Anterior cingulate cortex (tissue), 58 donors: ENCODE measurements around the gene MPDZ.

Experiments
- DNase-seq, 58 donors: peaks; one replicate each; lab custom pipeline; 2025; lab: John Stamatoyannopoulos, UW

Gene MPDZ

DNA sequence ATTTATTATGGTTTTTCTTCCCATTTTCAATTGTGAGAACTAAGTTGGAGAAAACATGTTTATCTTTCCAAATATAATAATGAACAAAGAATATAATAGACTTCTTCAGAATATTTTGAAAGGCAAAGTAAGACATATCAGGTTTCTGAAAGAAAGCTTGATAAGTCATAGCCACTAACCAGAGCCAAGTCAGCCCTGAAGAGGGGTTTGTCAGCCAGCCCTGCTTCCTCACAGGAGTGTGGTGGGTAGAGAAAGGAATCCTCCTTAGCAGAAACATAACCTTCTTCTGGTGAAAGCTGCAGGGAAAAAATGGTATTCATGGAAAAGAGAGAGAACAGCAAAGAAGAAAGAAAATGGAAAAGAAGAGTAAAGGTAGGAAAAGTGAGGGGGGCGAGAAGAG is 93.4 kb downstream of the MPDZ start:
- DNase-seq: no peak

DNA sequence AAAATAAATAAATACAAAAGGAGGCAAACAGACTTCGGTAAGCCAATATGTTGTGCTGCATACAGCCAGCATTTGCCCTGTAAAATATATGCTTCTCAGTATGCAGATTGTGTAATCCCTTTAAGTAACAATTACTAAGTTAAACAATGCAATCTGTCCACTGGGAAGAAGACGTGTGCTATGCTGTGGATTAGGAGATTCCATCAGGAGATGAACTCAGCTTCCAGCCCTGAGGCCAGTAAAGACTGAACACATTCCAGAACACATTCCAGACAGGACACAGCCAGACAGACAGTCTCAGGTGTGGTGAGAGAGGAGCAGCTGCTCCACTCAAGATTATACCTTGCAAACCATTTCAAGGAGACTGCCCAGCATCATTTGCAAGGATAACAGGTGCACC is 97.8 kb downstream of the MPDZ start:
- DNase-seq: no peak

DNA sequence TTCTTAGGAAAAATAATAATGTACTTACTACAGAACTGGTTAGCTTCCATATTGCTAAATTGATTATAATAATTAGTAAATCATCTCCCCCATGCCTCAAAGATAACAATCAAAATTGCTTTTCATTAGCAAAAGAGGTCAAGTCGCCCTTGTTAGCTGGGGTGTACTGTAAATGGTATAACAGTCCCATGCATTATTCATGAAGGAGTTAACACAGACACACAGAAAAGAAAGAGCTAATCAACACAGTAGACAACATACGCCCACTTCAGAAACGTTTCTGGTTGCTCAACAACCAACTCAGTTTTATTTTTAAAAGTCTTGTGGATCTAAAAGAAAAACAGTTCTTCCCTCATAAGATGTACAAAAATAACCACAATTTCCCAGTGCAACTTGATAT is 100.2 kb downstream of the MPDZ start:
- peak in 1 of 58 donors; percentile 7 for DNase-seq

DNA sequence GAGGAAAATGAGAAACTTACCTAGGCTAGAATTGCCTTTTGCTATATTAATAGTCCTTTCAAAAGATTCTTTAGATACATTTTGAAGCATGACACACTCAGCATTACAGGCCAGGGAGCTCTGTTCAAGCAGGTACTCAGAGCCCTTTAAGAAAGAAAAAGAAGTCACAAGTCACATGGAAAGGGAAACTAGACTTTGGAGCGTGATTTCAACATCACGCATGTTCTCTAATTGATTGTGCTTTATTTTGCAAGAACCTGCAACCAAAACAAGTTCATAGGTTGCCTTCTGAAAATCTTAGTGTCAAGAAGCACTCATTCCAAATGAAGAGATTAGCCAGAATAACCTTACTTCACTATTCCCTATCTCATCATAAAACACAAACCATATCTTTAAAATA is 103.8 kb downstream of the MPDZ start:
- DNase-seq: no peak

DNA sequence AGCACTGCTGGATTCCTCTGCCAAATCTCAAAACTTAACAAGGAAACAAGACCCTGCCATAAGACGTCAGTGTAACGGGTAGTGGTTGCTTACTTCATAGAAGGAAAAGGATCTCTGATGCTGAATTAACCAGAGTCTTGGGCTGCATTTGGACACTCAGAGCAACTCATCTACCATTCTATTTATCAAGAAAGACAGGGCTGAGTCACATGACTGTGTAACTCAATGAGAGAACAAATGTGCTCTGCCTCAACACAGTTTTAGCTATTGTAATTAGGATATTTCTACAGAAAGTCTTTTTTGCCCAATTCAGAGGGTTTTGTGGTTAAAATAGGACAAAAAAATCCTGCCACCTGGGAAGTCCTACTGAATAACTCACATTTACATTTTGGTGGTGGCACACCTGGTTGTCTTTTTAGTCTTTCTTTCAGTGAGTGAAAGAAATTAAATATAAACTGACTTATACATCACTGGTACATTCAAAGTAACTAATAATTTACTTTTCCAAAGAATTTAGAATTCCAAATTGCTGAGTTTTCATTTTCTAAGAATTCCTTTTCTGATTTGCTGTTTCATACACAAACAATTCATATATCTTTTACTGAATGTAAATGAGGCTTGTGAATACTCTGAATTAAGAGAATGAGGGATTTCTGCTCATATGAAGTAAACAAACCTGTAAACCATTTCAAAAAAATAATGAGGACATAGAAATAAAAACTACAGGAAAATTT is 104.4 kb downstream of the MPDZ start:
- DNase-seq: no peak

DNA sequence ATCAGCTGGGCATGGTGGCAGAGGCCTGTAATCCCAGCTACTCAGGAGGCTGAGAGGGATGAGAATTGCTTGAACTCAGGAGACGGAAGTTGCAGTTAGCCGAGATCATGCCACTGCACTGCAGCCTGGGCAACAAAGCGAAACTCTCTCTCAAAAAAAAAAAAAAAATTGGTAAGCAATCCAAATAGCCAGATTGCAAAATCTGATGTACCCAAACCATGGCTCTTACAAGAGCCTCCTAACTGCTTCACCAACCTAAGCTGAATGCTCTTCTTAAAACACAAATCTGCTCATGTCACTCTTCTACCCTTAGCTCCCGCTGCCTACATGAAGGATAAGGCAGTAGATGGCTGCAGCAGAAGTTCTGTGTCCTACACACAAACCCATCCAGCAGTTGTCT is 105.9 kb downstream of the MPDZ start:
- no peak for DNase-seq

DNA sequence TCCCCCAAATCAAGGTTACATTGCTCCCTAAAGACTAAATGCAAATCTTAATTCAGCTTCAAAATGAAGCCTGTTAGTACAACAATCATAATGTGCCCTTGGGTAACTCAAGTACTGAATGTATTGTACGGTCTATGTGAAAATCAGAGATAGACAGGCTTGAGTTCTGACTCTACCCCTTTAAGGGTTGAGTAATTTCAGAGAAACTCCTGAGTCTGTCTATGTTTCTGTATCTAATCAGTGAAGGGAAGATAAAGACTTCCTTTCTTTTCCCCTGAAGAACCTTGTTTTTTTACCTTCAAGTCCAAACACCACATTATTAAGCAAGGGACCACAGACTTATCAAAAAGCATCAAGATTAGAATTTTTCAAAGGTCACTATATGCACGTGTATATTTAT is 108.2 kb downstream of the MPDZ start:
- DNase-seq: no peak

DNA sequence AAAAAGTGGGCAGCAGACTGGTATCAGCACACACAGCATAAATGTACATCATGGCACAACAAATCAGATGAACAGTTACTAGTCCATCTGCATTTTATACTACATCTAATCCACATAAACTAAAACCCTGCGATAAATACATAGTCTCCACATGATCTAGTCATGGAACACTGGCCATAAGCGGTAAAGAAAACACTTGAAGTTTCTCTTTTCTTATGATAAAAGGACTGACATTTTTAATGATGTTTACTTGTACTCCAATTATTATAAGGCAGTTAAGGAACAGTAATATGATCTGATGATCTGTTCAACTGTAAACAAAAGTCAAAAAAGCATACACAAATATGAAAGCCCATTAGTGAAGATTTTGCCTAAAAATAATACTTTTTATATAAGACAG is 112.5 kb downstream of the MPDZ start:
- DNase-seq: no peak

DNA sequence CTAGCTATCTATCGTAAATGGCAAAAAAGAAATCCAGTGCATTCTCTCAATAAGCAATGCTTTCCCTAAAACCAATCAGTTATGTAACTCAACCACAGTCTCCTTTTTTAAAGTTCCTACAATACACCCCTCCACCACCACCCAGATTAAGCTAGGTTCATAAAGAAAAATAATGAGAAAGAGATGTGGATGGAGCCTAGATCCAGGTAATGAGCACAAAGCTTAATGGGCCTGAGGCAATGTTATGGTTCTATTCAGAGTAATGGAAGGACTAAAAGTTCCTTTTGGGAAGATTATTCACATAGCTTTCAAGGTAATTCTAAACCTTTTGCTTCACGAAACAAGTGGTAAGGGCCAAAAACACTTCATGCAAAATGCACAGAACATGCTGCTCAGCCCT is 113.5 kb downstream of the MPDZ start:
- no peak for DNase-seq

DNA sequence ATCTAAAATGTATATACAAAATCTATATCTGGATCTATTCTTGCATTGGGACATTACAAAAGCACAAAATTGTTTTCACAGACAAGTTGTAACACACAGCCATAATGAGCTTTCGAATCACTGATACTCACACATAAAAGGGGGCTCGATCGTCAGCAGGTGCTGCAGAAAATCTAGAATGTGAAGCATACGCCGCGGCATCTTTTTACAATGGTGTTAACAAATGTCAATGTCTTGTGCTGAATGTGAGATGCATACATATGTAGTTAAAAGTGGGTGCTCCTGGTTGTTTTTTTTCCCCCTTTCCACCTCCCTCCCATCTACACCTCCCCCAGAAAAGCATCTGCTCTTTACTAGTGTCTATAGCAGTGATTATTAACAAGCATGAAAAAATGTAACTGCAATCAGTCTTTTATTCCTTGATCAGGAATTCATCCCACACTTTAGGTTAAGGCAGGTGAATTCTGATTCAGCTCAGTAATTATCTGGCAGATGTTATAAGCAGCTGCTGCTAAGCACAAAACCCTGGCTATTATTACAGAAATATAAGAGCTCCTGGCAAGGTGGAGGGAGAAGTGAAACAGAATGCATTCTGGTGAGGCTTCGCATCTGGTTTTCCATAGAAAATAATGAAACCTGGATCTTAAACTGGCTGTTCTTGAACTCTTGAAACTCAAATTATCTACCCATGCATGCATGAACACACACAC is 114.1 kb downstream of the MPDZ start:
- DNase-seq: peak in 1 of 58 donors; percentile 21

DNA sequence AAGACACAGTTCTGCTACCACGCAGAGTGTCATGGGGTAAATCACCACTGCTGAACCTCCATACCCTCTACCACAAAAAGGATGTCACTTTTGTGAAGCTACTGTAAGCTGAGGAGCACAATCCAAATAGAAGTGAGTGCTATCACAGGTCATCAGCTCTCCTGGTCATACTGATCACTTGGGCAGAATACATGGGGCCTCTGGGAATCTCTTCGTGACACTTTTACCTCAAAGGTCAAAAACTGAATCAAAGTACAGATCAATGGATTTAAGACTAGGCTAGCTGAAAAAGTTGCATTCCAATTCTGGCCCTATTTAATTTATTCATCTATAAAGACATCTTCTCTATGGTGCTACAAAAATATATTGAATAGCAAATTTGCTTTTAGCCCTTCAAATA is 115.5 kb downstream of the MPDZ start:
- no peak for DNase-seq

DNA sequence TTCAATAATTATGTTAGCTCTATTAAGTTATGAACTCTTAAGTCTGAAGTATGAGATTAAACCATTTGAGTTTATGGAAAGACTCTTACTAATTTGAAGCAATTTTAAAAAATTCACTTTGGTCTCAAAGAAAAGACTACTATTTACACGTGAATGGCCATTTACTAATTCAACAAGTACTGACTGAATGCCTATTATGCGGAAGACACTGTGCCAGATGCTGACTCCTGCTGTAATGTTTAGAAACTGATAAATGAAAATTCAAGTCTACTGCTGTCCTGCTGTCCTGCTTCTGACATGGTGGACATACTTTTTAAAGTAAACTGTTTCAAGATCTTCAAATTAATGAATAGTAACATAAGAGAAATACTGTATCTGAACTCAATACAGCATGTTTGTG is 116.2 kb downstream of the MPDZ start:
- no peak for DNase-seq

DNA sequence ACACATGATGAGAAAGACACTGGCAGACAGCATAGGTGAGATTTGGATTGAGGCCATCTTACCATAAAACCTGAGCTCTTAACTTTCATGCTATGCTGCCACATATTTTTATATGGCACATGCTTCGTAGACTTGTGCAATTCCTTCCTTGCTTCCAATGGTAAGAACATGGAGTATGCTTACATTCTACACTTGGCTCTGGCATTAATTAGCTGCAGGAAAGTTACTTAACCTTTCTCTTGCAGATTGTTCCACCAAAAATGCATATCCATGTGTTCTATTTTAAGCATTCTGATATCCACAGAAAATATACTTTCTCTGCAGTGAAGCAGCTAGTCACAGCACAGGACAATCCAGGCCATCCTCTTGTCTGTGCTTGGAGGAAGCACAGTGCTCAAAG is 119.4 kb downstream of the MPDZ start:
- DNase-seq: no peak

DNA sequence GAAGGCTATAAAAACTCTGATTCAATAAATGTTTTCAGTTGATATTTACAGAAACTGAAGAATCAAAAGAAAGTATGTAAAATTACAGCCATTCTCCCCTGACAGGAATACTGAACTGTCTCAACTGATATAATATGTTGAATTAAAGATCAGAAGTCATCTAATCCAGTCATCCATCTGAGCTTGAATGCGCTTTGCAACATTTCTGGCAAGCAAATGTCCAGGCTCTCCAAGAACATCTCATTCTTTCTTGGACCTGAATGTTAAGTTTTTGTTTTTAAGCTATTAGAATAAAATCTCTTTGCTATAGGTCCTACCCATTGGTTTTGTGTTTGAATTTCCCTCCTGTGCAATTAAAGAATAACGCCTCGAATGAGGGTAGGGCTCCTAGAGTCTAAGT is 120.5 kb downstream of the MPDZ start:
- no peak for DNase-seq

DNA sequence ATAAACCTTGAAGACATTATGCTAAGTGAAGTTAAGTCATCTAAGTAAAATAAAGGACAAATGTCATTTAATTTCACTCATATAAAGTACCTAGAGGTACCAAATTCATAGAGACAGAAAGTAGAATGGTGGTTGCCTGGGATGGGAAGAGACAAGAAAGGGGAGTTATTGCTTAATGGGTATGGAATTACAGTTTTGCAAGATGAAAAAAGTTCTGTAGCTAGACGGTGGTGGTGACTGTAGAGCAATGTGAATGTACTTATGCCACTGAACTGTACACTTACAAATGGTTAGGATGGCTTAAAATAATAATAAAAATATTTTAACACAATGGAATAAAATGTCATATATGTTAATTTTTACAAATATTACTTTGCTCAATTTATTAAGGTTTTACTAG is 128.0 kb downstream of the MPDZ start:
- no peak for DNase-seq

DNA sequence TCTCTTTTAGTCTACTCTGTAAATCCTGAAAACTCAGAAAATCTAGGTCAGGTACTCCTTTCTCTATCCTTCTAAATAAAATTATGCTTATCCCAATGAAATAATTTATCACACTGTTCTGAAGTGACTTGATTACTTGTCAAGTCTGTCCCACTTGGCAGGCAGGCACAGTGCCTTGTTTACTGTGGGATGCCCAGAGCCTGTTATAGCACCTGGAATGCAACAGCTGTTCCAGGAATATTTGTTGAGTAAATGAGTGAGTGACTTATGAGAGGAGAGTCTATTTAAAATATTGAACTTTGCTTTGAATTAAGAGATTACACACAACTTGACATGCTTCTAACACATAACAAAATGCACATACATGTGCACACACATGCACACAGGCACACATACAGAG is 130.0 kb downstream of the MPDZ start:
- DNase-seq: no peak

DNA sequence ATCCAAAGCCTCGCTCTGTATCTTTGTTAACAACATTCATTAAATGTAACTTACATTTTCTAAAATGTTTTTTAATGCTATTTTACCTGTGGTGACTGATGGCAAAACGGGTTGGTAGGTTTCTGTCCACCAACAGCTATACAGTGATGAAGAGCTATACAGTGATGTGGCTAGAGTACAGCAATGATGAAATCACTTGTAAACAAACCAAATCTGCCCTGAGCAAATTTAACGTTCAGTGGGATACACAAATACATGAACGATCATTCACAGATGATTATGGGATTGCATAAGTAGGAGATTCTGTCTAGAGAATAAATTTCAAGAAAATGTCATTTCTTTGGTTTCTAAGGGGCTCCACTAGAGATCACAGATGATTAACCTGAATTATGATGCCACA is 132.7 kb downstream of the MPDZ start:
- no peak for DNase-seq

DNA sequence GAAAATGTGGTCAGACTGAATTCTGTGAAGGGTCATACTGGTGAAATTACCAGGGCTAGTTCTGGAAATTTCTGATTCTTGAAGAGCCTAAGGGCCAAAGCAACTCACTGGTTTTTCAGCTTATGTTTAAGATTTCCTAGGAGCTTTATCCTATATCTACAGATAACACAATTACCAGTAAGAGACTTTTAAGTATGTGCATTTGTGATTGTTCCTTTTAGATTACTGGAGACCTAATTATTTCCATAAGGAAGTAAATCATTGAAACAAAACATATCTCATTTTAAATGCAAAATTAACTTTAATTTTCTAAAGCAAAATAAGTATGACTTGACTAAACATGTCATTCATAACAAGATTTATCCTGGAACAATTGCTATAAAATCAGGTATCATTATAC is 134.2 kb downstream of the MPDZ start:
- no peak for DNase-seq

DNA sequence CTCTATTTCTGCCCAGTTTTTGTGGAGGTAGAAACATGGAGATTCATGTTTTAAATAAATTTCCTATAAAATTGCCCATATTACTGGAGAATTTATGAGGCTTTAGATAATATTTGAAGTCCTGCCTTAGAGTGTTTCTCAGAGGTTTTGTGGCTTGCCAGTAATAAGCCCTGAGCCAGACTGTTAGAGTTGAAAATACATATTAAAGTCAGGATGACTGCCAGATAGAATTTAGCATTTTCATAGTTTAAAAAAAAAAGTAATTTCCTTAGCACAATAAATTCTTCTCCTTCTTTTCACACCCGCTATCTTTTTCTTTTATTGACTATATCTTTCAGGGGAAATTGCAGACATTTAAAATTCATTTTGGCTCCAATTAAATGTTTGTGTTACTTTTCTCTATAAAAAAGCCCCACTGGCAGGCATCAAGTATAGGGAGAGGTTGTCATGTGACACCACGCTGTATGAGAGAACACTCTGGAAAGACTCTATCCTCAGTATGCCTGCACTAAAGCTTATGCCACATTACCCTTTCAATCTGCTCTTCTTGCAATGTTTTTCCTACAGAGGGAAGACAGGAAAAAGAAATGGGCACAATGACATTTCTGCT is 135.2 kb downstream of the MPDZ start:
- DNase-seq: peak in 2 of 58 donors; percentile 1 to 38

DNA sequence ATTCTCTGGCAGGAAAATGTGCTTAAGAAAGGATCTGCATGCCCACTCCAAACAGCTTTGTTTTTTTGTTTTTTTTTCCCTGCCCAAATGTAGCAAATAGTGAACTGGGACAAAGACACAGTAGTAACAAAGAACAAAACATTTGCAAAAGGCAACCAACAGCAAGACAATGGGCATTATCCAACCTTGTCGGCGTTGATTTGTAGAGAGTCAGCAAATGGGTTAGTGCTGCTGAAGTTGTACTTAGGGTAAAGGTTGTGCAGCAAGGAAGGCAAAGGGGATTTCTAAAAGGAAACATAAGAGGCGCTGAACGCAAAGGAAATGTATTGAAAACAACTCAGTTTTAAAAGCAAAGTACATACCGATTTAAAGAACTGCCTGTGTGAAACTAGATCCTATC is 136.2 kb downstream of the MPDZ start:
- DNase-seq: peak in 12 of 58 donors; percentile 0 to 50 (median 22)

DNA sequence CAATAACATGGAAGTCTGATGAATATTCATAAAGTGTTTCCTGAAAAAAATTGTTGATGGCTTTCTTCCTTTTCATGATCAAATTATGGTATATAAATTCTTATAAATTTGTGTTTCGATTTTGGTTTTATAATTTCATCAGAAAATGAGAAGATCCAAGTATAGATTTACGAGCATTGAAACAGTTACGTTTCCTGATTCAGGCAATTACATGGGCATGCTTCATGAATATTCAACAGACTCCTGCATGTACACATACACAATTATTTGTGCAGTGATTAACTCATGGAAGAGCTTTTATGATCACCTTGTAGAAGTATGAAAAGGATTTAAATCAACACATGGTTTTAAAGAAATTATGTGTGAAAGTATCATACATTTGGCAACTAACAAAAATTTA is 136.7 kb downstream of the MPDZ start:
- DNase-seq: no peak

DNA sequence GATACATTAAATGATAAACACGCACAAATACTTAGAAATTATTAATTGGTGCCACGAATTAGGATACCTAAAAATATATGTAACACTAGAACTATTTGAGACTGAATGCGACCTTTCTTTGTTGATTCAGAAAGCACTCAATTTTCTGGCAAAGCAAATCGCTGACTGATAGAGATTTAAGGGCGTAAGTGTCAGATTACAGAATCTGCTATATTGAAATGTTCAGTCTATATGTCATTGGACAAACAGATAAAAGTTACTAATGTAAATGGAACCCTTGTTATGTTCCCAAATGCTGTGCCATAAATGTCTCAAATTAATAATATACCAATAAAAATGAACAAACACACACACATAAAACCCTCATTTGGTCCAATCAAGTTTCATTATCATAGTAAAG is 137.9 kb downstream of the MPDZ start:
- no peak for DNase-seq
